Subcutaneous abdominal adipose tissue (tissue), 5 donors: ENCODE data around the gene RIN3.

Experiments
- H3K27ac ChIP-seq: one replicate; pipeline ENCODE4 v1.7.0; 2013; ENCODE audit warnings: low read depth, mild to moderate bottlenecking, inconsistent platforms, low read length, moderate library complexity
- H3K27me3 ChIP-seq, 5 donors: one replicate each; pipeline ENCODE4 v1.7.0; 2013; ENCODE audit warnings: low read length in 5 of 5, inconsistent platforms in 1 of 5; ENCODE audit not compliant: control insufficient read depth in 5 of 5, insufficient read depth in 4 of 5
- H3K36me3 ChIP-seq, 5 donors: one replicate each; pipeline ENCODE4 v1.7.0; 2013; ENCODE audit warnings: low read length in 5 of 5; ENCODE audit not compliant: control insufficient read depth in 5 of 5, insufficient read depth in 5 of 5
- H3K4me1 ChIP-seq, 5 donors: one replicate each; pipeline ENCODE4 v1.7.0; 2013; ENCODE audit warnings: low read length in 5 of 5, mild to moderate bottlenecking in 3 of 5, moderate library complexity in 1 of 5; ENCODE audit not compliant: control insufficient read depth in 5 of 5, insufficient read depth in 5 of 5
- H3K4me3 ChIP-seq, 5 donors: one replicate each; pipeline ENCODE4 v1.7.0; 2013; ENCODE audit warnings: low read length in 5 of 5, low read depth in 1 of 5
- H3K9ac ChIP-seq, 5 donors: one replicate each; pipeline ENCODE4 v1.7.0; 2013; ENCODE audit warnings: low read length in 5 of 5, mild to moderate bottlenecking in 4 of 5, moderate library complexity in 3 of 5
- H3K9me3 ChIP-seq, 5 donors: one replicate each; pipeline ENCODE4 v1.7.0; 2013; ENCODE audit warnings: low read length in 5 of 5; ENCODE audit not compliant: control insufficient read depth in 5 of 5
- donor health status: healthy.
- donor health status: healthy.
- donor health status: healthy.
- donor health status: healthy.
- donor health status: healthy.

Gene RIN3

DNA sequence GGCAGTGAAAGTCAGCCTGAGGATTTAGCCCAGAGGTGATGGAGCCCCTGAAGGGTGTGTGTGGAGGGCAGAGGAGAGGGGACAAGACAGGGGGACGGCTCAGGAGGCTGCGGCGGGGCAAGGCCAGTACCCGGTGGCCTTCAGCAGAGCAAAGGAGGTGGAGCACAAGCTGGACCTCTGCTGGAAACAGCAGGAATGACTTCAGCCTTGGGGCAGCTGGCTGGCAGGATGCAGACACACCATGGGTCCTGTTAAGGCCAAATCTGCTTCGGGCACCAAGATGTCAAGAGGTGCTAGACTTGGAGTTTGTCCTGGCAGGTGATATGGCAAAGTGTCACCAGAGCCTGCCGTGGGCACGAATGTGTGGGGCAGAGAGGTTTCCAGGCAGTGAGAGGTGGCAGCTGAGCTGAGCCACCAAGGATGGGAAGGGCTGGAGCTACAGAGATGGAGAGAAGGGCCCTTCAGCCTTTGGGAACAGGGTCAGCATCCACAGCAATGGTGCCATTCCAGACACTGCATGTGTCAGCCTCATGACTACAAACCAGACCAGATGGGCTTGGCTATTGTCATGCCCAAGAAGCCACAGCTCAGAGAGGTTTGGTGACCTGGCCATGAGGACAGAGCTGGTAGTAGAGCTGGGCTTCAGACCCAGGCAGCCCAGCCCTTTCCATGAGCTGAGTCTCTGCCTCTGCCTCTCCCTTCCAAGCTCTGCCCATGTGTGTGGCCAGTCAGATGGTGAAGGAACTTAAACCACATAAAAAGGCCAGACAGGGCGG, 142.9 kb downstream of the RIN3 start:
- no peak overlapping the region for H3K27ac ChIP-seq
- no peak overlapping the region for H3K9ac ChIP-seq
- H3K9me3 ChIP-seq, result no peaks in the 10 kb centered on the region
- H3K27me3 ChIP-seq, result no peaks in the 10 kb centered on the region
- peaks cover 3 to 61% (median 37%) of the 10 kb centered on the region in 5 donors for H3K4me1 ChIP-seq
- peaks cover 0 to 58% (median 36%) of the 10 kb centered on the region in 5 donors for H3K36me3 ChIP-seq
- no peak overlapping the region for H3K4me3 ChIP-seq

DNA sequence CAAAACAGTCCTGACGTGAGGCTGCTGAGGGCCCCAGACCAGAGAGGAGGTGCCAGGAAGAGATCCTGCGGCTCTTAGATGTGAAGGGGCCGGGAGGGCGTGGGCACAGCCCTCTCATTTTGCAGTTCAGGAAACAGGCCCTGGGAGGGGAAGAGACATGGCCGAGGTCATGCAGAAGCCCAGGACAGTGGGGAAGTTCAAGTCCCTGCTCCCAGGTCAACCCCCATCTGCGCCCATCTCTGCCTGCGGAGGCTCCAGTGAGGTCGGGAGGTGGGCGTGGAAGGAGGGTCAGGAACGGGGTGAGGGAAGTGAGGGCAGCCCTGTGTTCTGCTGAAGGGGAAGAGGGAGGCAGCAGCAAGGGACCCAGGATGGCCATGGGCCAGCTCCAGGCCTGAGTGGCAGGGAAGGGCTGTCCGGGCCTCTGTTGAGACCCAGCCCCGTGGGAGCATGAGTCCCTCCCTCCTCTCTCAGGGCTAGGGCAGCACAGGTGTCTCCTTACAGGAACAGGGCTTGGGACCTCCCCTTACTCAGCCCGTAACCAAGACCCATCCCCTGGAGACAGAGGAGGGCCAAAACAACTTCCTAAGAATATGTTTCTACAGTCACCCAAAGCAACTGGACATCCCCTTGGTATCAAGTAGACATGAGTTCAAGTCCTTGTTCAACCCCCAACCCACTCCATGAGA, 144.0 kb downstream of the RIN3 start:
- no peak overlapping the region for H3K9ac ChIP-seq
- no peak overlapping the region for H3K4me3 ChIP-seq
- no peaks in the 10 kb centered on the region for H3K9me3 ChIP-seq
- H3K4me1 ChIP-seq, result peaks cover 3 to 55% (median 37%) of the 10 kb centered on the region in 5 donors
- peak overlapping the region; percentile 29 for H3K27ac ChIP-seq
- H3K27me3 ChIP-seq, result no peaks in the 10 kb centered on the region
- H3K36me3 ChIP-seq, result peaks cover 0 to 58% (median 32%) of the 10 kb centered on the region in 5 donors

DNA sequence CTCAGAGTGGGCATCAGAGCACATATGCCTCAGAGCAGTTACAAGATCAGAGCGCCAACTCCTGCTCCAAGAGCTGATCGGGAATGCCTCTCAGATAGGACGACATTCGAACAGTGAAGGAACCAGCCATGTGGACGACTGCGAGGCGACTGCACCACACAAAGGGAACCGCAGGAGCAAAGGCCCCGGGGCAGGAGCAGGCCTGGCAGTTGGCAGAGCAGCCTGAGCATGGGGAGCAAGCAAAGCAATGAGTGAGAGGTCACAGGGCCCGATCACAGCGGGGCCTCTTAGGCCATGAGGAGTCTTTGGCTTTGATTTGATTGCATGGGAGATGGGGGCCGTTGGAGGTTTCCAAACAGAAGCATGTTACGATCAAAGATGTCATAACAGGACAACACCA, 144.6 kb downstream of the RIN3 start:
- Histone ChIP-seq H3K4me1 (peaks cover 3 to 52% (median 37%) of the 10 kb centered on the region in 5 donors), H3K4me3 (no peak overlapping the region), H3K36me3 (peaks cover 0 to 55% (median 26%) of the 10 kb centered on the region in 5 donors), H3K27me3 (no peaks in the 10 kb centered on the region), H3K27ac (peak overlapping the region; percentile 29), H3K9me3 (no peaks in the 10 kb centered on the region), H3K9ac (no peak overlapping the region)

DNA sequence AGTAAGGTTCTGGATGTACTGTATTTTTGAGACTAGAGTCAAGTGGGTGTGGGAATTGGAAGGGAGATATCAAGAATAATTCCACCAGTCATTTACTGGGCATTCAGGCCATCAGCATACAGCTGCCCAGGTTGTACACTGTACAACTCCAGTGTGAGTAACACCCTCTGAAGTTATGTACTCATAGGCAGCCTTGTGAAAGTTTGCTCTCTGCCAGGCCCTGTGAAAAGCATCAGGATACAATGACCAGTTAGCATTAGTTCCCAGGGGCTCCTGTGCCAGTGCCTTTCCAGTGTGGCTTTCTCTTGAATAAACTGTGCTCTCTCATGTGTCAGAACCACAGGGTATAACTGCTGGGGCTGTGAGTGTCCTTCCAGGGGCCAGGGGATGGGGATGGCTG, 145.1 kb downstream of the RIN3 start:
- Histone ChIP-seq H3K27me3 (no peaks in the 10 kb centered on the region), H3K4me1 (peaks cover 3 to 52% (median 37%) of the 10 kb centered on the region in 5 donors), H3K27ac (peak overlapping the region; percentile 29), H3K36me3 (peaks cover 0 to 57% (median 23%) of the 10 kb centered on the region in 5 donors), H3K4me3 (no peak overlapping the region), H3K9me3 (no peaks in the 10 kb centered on the region), H3K9ac (no peak overlapping the region)

DNA sequence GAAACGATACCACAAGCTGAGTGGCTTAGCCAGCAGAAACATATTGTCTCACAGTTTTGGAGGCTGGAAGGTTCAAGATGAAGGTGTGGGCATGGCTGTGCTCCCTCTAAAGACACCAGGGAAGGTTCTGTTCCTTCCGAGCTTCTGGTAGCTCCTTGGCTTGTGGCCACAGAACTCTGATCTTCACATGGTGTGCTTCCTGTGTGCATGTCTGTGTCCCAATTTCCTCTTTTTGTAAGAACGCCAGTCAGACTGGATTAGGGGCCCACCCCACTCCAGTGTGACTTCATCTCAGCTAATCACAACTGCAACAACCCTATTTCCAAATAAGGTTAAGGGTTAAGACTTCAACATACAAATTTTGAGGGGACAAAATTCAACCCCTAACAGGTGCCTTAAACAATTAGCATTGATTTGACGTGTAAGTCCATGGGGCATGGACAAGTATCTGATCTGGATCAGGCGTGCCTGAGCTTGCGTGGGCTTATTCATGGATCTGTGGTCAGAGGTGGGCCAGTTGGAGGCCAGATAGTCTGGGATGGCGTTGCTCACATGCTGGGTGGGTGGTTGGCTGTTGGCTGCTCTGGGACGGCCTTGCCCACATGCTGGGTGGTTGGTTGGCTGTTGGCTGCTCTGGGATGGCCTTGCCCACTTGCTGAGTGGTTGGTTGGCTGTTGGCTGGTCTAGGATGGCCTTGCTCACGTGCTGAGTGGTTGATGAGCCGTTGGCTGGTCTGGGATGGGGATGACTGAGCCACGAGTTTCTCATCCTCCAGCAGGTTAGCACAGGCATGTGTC, 146.4 kb downstream of the RIN3 start:
- H3K4me1 ChIP-seq, result peaks cover 3 to 56% (median 37%) of the 10 kb centered on the region in 5 donors
- H3K27me3 ChIP-seq, result no peaks in the 10 kb centered on the region
- no peak overlapping the region for H3K9ac ChIP-seq
- H3K4me3 ChIP-seq, result no peak overlapping the region
- no peaks in the 10 kb centered on the region for H3K9me3 ChIP-seq
- peak overlapping the region; percentile 14 for H3K27ac ChIP-seq
- H3K36me3 ChIP-seq, result peaks cover 0 to 59% (median 21%) of the 10 kb centered on the region in 5 donors

DNA sequence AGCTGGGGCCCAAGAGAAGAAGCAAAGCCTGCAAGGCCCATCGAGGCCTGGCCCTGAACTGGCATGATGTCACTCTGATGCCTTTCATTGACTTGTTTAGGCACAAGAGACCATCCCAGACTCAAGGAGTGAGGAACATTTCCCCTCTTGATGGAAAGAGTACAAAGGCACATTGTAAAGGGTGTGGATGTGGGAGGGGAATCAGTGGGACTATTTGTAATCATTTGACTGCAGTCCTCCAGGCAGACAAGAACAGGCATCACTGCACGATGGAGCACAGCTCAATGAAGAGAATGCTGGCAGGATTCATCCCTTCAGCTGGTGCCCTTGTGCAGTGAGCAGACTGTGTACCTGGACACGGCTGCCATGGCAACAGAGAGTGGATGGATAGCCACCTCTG, 147.0 kb downstream of the RIN3 start:
- Histone ChIP-seq H3K27ac (peak overlapping the region; percentile 14), H3K9me3 (no peaks in the 10 kb centered on the region), H3K4me1 (peaks cover 3 to 57% (median 37%) of the 10 kb centered on the region in 5 donors), H3K27me3 (no peaks in the 10 kb centered on the region), H3K36me3 (peaks cover 0 to 55% (median 21%) of the 10 kb centered on the region in 5 donors), H3K4me3 (no peak overlapping the region), H3K9ac (no peak overlapping the region)

DNA sequence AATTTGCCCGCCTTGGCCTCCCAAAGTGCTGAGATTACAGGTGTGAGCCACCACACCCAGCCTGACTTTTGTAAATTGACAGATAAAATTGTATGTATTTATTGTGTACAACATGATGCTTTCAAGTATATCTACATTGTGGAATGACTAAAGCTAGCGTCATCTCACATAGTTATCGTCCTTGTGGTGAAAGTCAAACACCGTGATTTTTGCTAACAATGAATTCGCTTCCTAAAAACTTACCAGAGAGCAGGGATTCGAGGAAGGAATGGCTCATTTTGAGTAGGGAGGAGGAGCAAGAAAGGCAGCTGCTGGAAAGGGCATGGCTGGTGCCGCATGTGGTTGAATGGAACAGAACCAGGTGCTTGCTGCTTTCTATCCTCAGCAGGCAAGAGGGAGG, 149.5 kb downstream of the RIN3 start:
- Histone ChIP-seq H3K4me1 (peaks cover 0 to 40% (median 22%) of the 10 kb centered on the region in 5 donors), H3K27me3 (no peaks in the 10 kb centered on the region)

DNA sequence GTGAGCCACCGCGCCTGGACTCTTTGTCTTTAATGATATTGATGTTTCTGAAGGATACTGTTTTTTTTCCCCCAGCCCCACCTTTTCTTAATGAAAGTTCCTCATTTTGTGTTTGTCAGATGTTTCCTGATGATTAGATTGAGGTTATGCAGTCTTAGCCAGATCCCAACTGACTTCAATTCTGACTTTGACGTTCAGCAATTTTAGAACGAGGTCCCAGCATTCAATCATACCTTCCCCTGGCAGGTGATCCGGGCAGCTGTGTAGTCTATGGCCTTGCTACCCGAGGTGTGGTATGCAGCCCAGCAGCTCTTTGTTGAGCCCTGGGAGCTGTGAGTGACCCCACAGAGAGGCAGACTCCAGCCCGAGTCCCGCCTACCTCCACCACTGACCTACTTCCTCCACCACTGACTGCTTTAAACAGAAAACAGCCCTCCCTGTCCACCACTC, 152.1 kb downstream of the RIN3 start:
- Histone ChIP-seq H3K4me1 (peaks cover 0 to 21% (median 8%) of the 10 kb centered on the region in 5 donors), H3K9me3 (no peaks in the 10 kb centered on the region), H3K36me3 (peaks cover 0 to 38% (median 11%) of the 10 kb centered on the region in 5 donors), H3K9ac (no peak overlapping the region), H3K4me3 (no peak overlapping the region), H3K27ac (peak overlapping the region; percentile 10), H3K27me3 (no peaks in the 10 kb centered on the region)

More for the DNA sequence above, 149.5 kb downstream of the RIN3 start:
- no peak overlapping the region for H3K9ac ChIP-seq
- H3K27ac ChIP-seq, result no peak overlapping the region
- H3K4me3 ChIP-seq, result no peak overlapping the region
- peaks cover 0 to 54% (median 25%) of the 10 kb centered on the region in 5 donors for H3K36me3 ChIP-seq
- no peaks in the 10 kb centered on the region for H3K9me3 ChIP-seq

DNA sequence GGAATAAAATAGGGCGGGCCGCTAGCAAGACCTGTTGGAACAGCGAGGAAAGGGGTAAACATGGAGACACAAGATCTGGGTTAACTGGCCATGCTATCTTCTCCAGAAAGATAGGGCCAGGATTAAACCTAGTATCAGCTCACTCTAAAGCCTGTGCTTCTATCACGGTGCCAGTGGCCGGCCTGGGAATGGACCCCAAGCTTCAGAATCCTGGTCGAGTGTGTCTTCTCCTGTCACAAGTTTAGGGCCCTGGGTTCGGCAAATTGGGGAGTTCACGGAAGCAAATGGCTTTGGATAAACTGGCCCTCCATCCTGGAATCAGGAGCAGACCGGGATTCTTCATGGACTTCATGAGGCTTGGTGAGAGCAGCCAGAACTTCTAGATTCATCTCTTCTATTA, 152.7 kb downstream of the RIN3 start:
- Histone ChIP-seq H3K9ac (no peak overlapping the region), H3K9me3 (no peaks in the 10 kb centered on the region), H3K4me1 (peaks cover 0 to 20% (median 10%) of the 10 kb centered on the region in 5 donors), H3K27ac (peak overlapping the region; percentile 10), H3K4me3 (no peak overlapping the region), H3K27me3 (no peaks in the 10 kb centered on the region), H3K36me3 (peaks cover 0 to 32% (median 6%) of the 10 kb centered on the region in 5 donors)
